GM23338 (cell line): ENCODE measurements around the gene DNAH10.

Experiments
- CREB1 ChIP-seq: fragments of 250-450 bp; sonication (Bioruptor Pico); IDR thresholded peaks from 2 replicates; pipeline ENCODE4 v1.5.0; 2020; ENCODE audit warnings: low read depth, mild to moderate bottlenecking, moderate library complexity
- EZH2 ChIP-seq: fragments of 200-600 bp; sonication (generic); IDR thresholded peaks from one replicate; pipeline ENCODE4 v1.8.0; 2017; ENCODE audit warnings: antibody characterized with exemption, mild to moderate bottlenecking, low read depth; ENCODE audit not compliant: unreplicated experiment
- EZH2phosphoT487 ChIP-seq: fragments of 200-600 bp; sonication (generic); IDR thresholded peaks from one replicate; pipeline ENCODE4 v1.8.1; 2018; ENCODE audit warnings: antibody characterized with exemption; ENCODE audit not compliant: unreplicated experiment
- JUNB ChIP-seq: IDR thresholded peaks from one replicate; pipeline ENCODE4 v1.6.1; 2016; ENCODE audit warnings: antibody characterized with exemption; ENCODE audit not compliant: unreplicated experiment
- NANOG ChIP-seq: IDR thresholded peaks from 2 replicates; pipeline ENCODE4 v1.6.1; 2016; ENCODE audit warnings: antibody characterized with exemption, borderline replicate concordance
- POLR2AphosphoS5 ChIP-seq: IDR thresholded peaks from 2 replicates; pipeline ENCODE4 v1.6.1; 2016; ENCODE audit warnings: antibody characterized with exemption, low read depth
- STAT1 ChIP-seq: IDR thresholded peaks from one replicate; pipeline ENCODE4 v1.6.1; 2016; ENCODE audit warnings: antibody characterized with exemption; ENCODE audit not compliant: unreplicated experiment
- ZNF114 ChIP-seq: fragments of 250-450 bp; sonication (Bioruptor Pico); IDR thresholded peaks from 2 replicates; pipeline ENCODE4 v1.5.0; 2020; ENCODE audit warnings: mild to moderate bottlenecking, moderate library complexity
- ZNF331 ChIP-seq: fragments of 250-450 bp; sonication (Bioruptor Pico); IDR thresholded peaks from 2 replicates; pipeline ENCODE4 v1.5.0; 2020; ENCODE audit warnings: low read depth, mild to moderate bottlenecking, moderate library complexity
- TF ChIP-seq, protein P1 (sequence below), 2 experiments: fragments of 200-600 bp in 1 of 2; sonication (generic) in 1 of 2; conservative IDR thresholded peaks; 2 replicates each; pipeline versions ENCODE4 v1.5.1 to v1.6.1; 2016 to 2017; ENCODE audit warnings: antibody characterized with exemption in 2 of 2, low read depth in 2 of 2, mild to moderate bottlenecking in 2 of 2, moderate library complexity in 1 of 2
- TF ChIP-seq, protein P2 (sequence below): IDR thresholded peaks from one replicate; pipeline ENCODE4 v1.6.1; 2018; ENCODE audit warnings: antibody characterized with exemption; ENCODE audit not compliant: unreplicated experiment
- TF ChIP-seq, protein P3 (sequence below): fragments of 250-450 bp; sonication (Bioruptor Pico); IDR thresholded peaks from 2 replicates; pipeline ENCODE4 v1.5.0; 2020; ENCODE audit warnings: mild to moderate bottlenecking, moderate library complexity

DNA sequence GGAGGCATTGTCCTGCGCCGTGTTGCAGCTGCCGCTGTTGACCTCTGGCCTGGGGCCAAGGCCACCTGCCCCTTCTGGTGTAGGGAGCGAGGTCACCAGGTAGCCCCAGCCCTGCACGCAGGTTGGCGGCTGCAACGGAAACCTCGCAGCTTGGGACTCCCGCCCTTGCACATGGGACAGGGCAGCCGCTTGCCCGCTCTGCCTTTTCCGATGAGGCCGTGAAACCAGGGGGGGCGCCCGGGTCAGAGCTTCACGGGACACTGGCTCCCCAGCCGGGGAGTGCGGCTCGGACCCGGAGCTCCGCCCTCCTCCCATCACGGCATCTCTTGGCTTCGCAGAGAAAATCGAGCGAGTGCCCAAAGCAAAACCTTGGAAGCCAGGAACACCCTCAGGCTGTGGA lies 25.4 kb downstream of the DNAH10 start:
- TF ChIP-seq EZH2 (no peak), EZH2phosphoT487 (no peak), NANOG (no peak), POLR2AphosphoS5 (no peak), JUNB (no peak), STAT1 (no peak), CREB1 (no peak), ZNF114 (CRISPR knock-in tag) (no peak), ZNF331 (CRISPR knock-in tag) (no peak)
- TF ChIP-seq, protein P1, sequence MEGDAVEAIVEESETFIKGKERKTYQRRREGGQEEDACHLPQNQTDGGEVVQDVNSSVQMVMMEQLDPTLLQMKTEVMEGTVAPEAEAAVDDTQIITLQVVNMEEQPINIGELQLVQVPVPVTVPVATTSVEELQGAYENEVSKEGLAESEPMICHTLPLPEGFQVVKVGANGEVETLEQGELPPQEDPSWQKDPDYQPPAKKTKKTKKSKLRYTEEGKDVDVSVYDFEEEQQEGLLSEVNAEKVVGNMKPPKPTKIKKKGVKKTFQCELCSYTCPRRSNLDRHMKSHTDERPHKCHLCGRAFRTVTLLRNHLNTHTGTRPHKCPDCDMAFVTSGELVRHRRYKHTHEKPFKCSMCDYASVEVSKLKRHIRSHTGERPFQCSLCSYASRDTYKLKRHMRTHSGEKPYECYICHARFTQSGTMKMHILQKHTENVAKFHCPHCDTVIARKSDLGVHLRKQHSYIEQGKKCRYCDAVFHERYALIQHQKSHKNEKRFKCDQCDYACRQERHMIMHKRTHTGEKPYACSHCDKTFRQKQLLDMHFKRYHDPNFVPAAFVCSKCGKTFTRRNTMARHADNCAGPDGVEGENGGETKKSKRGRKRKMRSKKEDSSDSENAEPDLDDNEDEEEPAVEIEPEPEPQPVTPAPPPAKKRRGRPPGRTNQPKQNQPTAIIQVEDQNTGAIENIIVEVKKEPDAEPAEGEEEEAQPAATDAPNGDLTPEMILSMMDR (conservative IDR thresholded peaks at IDR 0.05; ENCODE audit: low read depth in 2 of 2), result no peak
- TF ChIP-seq, protein P2, sequence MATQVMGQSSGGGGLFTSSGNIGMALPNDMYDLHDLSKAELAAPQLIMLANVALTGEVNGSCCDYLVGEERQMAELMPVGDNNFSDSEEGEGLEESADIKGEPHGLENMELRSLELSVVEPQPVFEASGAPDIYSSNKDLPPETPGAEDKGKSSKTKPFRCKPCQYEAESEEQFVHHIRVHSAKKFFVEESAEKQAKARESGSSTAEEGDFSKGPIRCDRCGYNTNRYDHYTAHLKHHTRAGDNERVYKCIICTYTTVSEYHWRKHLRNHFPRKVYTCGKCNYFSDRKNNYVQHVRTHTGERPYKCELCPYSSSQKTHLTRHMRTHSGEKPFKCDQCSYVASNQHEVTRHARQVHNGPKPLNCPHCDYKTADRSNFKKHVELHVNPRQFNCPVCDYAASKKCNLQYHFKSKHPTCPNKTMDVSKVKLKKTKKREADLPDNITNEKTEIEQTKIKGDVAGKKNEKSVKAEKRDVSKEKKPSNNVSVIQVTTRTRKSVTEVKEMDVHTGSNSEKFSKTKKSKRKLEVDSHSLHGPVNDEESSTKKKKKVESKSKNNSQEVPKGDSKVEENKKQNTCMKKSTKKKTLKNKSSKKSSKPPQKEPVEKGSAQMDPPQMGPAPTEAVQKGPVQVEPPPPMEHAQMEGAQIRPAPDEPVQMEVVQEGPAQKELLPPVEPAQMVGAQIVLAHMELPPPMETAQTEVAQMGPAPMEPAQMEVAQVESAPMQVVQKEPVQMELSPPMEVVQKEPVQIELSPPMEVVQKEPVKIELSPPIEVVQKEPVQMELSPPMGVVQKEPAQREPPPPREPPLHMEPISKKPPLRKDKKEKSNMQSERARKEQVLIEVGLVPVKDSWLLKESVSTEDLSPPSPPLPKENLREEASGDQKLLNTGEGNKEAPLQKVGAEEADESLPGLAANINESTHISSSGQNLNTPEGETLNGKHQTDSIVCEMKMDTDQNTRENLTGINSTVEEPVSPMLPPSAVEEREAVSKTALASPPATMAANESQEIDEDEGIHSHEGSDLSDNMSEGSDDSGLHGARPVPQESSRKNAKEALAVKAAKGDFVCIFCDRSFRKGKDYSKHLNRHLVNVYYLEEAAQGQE, result no peak
- TF ChIP-seq, protein P3, sequence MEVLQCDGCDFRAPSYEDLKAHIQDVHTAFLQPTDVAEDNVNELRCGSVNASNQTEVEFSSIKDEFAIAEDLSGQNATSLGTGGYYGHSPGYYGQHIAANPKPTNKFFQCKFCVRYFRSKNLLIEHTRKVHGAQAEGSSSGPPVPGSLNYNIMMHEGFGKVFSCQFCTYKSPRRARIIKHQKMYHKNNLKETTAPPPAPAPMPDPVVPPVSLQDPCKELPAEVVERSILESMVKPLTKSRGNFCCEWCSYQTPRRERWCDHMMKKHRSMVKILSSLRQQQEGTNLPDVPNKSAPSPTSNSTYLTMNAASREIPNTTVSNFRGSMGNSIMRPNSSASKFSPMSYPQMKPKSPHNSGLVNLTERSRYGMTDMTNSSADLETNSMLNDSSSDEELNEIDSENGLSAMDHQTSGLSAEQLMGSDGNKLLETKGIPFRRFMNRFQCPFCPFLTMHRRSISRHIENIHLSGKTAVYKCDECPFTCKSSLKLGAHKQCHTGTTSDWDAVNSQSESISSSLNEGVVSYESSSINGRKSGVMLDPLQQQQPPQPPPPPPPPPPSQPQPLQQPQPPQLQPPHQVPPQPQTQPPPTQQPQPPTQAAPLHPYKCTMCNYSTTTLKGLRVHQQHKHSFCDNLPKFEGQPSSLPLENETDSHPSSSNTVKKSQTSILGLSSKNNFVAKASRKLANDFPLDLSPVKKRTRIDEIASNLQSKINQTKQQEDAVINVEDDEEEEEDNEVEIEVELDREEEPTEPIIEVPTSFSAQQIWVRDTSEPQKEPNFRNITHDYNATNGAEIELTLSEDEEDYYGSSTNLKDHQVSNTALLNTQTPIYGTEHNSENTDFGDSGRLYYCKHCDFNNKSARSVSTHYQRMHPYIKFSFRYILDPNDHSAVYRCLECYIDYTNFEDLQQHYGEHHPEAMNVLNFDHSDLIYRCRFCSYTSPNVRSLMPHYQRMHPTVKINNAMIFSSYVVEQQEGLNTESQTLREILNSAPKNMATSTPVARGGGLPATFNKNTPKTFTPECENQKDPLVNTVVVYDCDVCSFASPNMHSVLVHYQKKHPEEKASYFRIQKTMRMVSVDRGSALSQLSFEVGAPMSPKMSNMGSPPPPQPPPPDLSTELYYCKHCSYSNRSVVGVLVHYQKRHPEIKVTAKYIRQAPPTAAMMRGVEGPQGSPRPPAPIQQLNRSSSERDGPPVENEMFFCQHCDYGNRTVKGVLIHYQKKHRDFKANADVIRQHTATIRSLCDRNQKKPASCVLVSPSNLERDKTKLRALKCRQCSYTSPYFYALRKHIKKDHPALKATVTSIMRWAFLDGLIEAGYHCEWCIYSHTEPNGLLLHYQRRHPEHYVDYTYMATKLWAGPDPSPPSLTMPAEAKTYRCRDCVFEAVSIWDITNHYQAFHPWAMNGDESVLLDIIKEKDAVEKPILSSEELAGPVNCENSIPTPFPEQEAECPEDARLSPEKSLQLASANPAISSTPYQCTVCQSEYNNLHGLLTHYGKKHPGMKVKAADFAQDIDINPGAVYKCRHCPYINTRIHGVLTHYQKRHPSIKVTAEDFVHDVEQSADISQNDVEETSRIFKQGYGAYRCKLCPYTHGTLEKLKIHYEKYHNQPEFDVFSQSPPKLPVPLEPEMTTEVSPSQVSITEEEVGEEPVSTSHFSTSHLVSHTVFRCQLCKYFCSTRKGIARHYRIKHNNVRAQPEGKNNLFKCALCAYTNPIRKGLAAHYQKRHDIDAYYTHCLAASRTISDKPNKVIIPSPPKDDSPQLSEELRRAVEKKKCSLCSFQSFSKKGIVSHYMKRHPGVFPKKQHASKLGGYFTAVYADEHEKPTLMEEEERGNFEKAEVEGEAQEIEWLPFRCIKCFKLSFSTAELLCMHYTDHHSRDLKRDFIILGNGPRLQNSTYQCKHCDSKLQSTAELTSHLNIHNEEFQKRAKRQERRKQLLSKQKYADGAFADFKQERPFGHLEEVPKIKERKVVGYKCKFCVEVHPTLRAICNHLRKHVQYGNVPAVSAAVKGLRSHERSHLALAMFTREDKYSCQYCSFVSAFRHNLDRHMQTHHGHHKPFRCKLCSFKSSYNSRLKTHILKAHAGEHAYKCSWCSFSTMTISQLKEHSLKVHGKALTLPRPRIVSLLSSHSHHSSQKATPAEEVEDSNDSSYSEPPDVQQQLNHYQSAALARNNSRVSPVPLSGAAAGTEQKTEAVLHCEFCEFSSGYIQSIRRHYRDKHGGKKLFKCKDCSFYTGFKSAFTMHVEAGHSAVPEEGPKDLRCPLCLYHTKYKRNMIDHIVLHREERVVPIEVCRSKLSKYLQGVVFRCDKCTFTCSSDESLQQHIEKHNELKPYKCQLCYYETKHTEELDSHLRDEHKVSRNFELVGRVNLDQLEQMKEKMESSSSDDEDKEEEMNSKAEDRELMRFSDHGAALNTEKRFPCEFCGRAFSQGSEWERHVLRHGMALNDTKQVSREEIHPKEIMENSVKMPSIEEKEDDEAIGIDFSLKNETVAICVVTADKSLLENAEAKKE (CRISPR knock-in tag), result no peak
